ENCODE results near the gene AKT2.
A peak's percentile ranks its signal among the peaks of the same experiment; 100 is the strongest.

AKT2 gene

GRCh38 chr19:40302224-40303011 is 17.3 kb upstream of the AKT2 start:
- no peak for DNase-seq (ENCODE audit: low read depth)
- no peak overlapping the region for H3K4me3 ChIP-seq (ENCODE audit: low read depth, low read length)
- TF ChIP-seq CTCF (IDR thresholded peaks at IDR 0.05; ENCODE audit: low read depth, low read length, missing control alignments), result no peak

GRCh38 chr19:40300668-40301067 is 15.5 kb upstream of the AKT2 start:
- no peak overlapping the region for H3K4me3 ChIP-seq (ENCODE audit: low read depth, low read length)
- DNase-seq (ENCODE audit: low read depth), result no peak
- TF ChIP-seq CTCF (IDR thresholded peaks at IDR 0.05; ENCODE audit: low read depth, low read length, missing control alignments), result no peak

GRCh38 chr19:40298026-40298425 is 12.9 kb upstream of the AKT2 start:
- H3K4me3 ChIP-seq (ENCODE audit: low read depth, low read length), result no peak overlapping the region
- no peak for DNase-seq (ENCODE audit: low read depth)
- no peak for TF ChIP-seq CTCF (IDR thresholded peaks at IDR 0.05; ENCODE audit: low read depth, low read length, missing control alignments)

GRCh38 chr19:40294560-40294959 is 9.4 kb upstream of the AKT2 start:
- no peak for DNase-seq (ENCODE audit: low read depth)
- no peak overlapping the region for H3K4me3 ChIP-seq (ENCODE audit: low read depth, low read length)
- no peak for TF ChIP-seq CTCF (IDR thresholded peaks at IDR 0.05; ENCODE audit: low read depth, low read length, missing control alignments)

- TF ChIP-seq CTCF (IDR thresholded peaks at IDR 0.05; ENCODE audit: low read depth, low read length, missing control alignments), result no peak
- no peak overlapping the region for H3K4me3 ChIP-seq (ENCODE audit: low read depth, low read length)
- DNase-seq (ENCODE audit: low read depth), result no peak
Measured at GRCh38 chr19:40286971-40287421, 1.9 kb upstream of the AKT2 start.

- DNase-seq (ENCODE audit: low read depth), result no peak
- peak overlapping the region; percentile 59 for H3K4me3 ChIP-seq (ENCODE audit: low read depth, low read length)
- TF ChIP-seq CTCF (IDR thresholded peaks at IDR 0.05; ENCODE audit: low read depth, low read length, missing control alignments), result no peak
Measured at GRCh38 chr19:40286235-40286970, 1.3 kb upstream of the AKT2 start.
